ENCODE data around the gene HTRA2.
"Not testable (repeated sequence)": the region's sequence is repeated elsewhere in the genome, so short reads cannot be mapped to it uniquely, and the experiment has no call there.

The HTRA2 gene

DNA sequence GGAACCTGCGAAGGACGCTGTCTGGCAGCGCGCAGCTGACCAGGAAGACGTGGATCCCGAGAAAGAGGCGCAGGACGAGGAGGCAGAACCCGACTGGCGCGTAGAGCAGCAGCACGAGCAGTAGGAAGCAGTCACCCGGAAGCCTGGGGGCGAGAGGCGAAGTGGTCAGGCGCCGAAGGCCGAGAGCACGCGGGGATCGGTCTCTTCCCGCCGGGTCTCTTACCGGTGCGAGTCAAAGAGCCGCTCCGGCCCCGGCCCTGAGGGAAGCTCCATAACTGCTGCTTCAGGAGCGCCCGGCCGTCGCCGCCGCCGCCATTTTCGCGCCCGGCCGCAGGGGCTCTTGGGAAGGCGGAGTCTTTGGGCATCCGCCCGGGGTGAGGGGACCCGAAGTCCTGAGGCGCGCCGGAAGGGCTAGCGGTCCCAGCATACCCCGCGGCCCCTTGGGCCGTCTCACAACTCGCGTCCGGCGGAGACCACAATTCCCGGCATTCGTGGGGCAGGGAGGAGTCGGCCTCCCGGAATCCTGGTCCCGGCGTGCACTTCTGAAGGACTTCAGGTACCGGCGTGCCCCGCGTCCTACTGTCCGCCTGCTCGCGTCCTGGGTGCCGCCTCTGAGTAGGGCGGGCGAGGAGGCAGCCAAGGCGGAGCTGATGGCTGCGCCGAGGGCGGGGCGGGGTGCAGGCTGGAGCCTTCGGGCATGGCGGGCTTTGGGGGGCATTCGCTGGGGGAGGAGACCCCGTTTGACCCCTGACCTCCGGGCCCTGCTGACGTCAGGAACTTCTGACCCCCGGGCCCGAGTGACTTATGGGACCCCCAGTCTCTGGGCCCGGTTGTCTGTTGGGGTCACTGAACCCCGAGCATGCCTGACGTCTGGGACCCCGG, at the start of gene HTRA2, which contains the start of gene AUP1:
TSS of gene HTRA2 (plus strand) at position 577 of the 882 bp plus-strand sequence. CDS start at position 651, 74 bp downstream.
TSS of gene AUP1 (minus strand) at position 350 of the 882 bp plus-strand sequence. CDS start at position 273, 77 bp downstream.
- Histone ChIP-seq H3K9me3 (ENCODE audit: control insufficient read depth, insufficient read depth, low read length) (no peaks in the 10 kb centered on the region), H3K36me3 (ENCODE audit: control insufficient read depth, insufficient read depth, low read length) (peaks cover 52% of the 10 kb centered on the region), H3K27ac (ENCODE audit: low read depth, low read length) (peak within 1 kb of the TSS; percentile 86), H3K9ac (ENCODE audit: low read depth, low read length) (peak within 1 kb of the TSS; percentile 96), H3K4me3 (ENCODE audit: low read depth, low read length) (peak within 1 kb of the TSS; percentile 97), H3K27me3 (ENCODE audit: control insufficient read depth, insufficient read depth, low read length) (no peaks in the 10 kb centered on the region), H3K4me1 (ENCODE audit: control insufficient read depth, insufficient read depth, low read length) (peaks cover 7% of the 10 kb centered on the region)

DNA sequence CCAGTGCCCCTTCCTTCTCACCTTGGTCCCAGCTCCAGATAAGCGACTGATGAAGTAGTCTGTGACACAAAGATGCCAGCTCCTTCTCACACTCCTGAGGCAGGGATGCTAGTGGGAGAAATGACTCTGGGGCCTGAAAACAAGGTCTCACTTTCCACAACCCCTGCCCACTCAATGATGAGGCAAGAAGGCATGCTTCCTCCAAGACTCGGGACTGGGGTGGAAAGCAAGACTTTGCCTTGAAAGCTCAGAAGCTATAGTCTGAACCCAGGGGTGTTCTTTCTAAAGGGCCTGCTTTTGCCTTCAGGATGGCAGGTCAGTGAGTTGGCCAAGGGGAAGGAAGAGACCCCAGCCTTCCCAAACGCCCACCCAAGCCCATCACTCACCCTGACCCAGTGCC, 48.3 kb upstream of the HTRA2 start:
- H3K9me3 ChIP-seq (ENCODE audit: control insufficient read depth, insufficient read depth, low read length) = no peaks in the 10 kb centered on the region
- no peak overlapping the region for H3K9ac ChIP-seq (ENCODE audit: low read depth, low read length)
- peaks cover 6% of the 10 kb centered on the region for H3K4me1 ChIP-seq (ENCODE audit: control insufficient read depth, insufficient read depth, low read length)
- peaks cover 36% of the 10 kb centered on the region for H3K36me3 ChIP-seq (ENCODE audit: control insufficient read depth, insufficient read depth, low read length)
- no peak overlapping the region for H3K27ac ChIP-seq (ENCODE audit: low read depth, low read length)
- no peaks in the 10 kb centered on the region for H3K27me3 ChIP-seq (ENCODE audit: control insufficient read depth, insufficient read depth, low read length)
- H3K4me3 ChIP-seq (ENCODE audit: low read depth, low read length) = peak overlapping the region; percentile 78

DNA sequence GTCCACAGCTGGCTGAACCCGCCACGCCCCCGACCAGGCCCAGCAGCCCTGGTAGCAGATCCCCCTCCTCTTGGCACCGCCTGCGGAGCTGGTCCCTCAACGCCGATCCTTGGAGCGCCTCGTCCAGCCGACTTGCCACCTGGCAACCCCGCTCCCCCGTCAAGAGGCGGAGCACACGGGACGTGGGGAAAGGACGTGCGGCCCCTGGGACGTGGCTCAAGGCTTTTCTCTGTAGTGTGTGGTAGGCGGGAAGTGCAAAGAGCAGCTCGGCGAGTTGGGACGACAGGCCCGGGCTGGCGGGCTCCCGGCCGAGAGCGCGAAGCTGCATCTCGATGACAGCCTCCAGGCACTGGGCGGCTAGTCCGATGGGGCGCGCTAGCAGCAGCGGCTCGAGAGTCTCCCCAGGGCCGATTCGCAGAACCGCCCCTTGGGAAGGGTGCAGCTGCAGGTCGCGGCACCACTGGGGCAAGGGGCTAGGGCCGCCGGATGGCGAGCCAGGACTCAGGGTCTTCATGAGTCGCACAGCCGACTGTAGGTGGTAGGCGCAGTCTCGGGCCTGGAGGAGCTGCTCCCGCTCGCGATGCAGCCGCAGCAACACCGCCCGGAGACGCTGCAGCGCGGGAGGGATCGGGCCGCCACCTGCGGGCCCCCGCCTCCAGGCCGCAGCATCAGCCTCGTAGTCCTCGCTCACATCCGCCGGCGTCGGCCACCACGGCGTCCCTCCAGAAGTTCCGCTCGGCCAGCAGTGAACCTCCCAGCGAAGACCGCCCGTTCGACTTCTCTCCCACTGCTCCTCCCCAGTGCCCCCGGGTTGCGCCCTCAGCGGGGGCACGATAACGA, 47.6 kb upstream of the HTRA2 start:
- Histone ChIP-seq H3K9me3 (ENCODE audit: control insufficient read depth, insufficient read depth, low read length) (no peaks in the 10 kb centered on the region), H3K36me3 (ENCODE audit: control insufficient read depth, insufficient read depth, low read length) (peaks cover 34% of the 10 kb centered on the region), H3K27ac (ENCODE audit: low read depth, low read length) (peak overlapping the region; percentile 90), H3K4me1 (ENCODE audit: control insufficient read depth, insufficient read depth, low read length) (peaks cover 6% of the 10 kb centered on the region), H3K4me3 (ENCODE audit: low read depth, low read length) (peak overlapping the region; percentile 78), H3K27me3 (ENCODE audit: control insufficient read depth, insufficient read depth, low read length) (no peaks in the 10 kb centered on the region), H3K9ac (ENCODE audit: low read depth, low read length) (peak overlapping the region; percentile 76)

DNA sequence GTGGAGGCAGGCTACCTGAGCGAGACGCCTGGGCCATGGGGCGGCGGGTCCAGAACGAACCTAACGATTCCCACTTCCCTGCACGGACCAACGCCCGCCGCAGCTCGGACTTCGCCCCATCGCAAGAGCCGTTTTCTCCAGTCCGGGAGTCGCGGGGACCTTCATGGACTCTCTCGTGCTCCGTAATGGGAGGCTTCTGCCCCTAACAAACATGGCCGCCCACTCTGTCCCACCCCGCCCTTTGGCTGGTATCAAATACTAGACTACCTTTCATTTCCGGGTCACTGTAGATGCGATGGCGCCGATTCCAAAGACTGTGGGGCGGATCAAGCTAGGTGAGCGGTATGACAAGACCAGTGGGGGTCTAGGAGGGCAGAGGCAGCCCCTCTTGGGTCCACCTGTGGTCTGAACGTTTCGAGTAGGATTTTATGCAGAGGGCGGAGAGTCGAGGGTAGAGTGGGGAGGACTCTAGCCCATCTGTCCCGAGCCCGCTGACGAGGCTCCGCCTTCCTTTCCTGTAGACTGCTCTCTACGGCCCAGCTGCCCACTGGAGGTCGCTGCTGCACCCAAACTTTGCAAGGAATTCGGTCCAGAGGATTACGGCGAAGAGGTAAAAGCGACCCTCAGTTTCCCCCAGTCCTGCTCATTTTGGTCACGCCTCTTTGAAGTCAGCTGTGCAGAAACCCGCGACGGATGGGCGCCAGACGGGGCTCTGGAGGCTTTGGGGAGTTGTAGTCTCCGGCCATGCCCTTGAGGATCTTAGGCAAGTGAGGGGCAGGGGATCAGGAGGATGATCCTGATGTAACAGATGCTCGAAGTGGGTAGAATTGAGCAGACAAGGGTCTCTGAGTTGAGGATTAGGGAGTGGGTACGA, 46.7 kb upstream of the HTRA2 start, which contains the start of the genes CCDC142 and TTC31:
TSS of gene CCDC142 (minus strand) at position 198 of the 874 bp plus-strand sequence. CDS start at position 37, 161 bp downstream.
TSS of gene TTC31 (plus strand) at position 281 of the 874 bp plus-strand sequence. CDS start at position 296, 15 bp downstream.
- Histone ChIP-seq H3K27me3 (ENCODE audit: control insufficient read depth, insufficient read depth, low read length) (no peaks in the 10 kb centered on the region), H3K36me3 (ENCODE audit: control insufficient read depth, insufficient read depth, low read length) (peaks cover 29% of the 10 kb centered on the region), H3K4me1 (ENCODE audit: control insufficient read depth, insufficient read depth, low read length) (peaks cover 6% of the 10 kb centered on the region), H3K9me3 (ENCODE audit: control insufficient read depth, insufficient read depth, low read length) (no peaks in the 10 kb centered on the region), H3K4me3 (ENCODE audit: low read depth, low read length) (peak within 1 kb of the TSS; percentile 78), H3K27ac (ENCODE audit: low read depth, low read length) (peak within 1 kb of the TSS; percentile 90), H3K9ac (ENCODE audit: low read depth, low read length) (peak within 1 kb of the TSS; percentile 76)

DNA sequence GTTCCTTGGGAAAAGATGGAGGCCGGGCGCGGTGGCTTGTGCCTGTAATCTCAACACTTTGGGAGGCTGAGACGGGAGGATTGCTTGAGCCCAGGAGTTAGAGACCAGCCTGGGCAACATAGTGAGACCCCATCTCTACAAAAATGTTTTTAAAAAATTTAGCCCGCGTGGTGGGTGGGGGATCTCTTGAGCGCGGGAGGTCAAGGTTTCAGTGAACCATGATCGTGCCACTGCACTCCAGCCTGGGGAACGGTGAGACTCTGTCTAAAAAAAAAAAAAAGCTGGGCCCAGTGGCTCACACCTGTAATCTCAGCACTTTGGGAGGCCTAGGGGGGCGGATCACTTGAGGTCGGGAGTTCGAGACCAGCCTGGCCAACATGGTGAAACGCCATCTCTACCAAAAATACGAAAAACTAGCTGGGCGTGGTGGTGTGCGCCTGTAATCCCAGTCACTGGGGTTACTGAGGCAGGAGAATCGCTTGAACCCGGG, 46.0 kb upstream of the HTRA2 start:
- H3K27ac ChIP-seq (ENCODE audit: low read depth, low read length) = not testable (repeated sequence)
- H3K36me3 ChIP-seq (ENCODE audit: control insufficient read depth, insufficient read depth, low read length) = peaks cover 29% of the 10 kb centered on the region

DNA sequence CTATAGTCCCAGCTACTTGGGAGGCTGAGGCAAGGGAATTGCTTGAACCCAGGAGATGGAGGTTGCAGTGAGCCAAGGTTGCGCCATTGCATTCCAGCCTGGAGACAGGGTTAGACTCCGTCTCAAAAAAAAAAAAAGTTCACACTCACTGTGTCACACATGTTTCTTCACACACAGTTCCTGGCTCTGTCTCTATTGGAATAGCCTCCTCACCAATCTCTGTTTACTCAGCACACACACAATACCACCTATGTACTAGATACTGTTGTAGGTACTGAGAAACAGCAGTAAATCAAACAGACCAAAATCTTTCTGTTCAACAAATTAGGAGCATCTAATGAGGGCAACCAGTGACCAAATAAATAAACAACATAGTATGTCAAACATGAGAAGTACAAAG, 43.6 kb upstream of the HTRA2 start:
- Histone ChIP-seq H3K4me1 (ENCODE audit: control insufficient read depth, insufficient read depth, low read length) (peaks cover 5% of the 10 kb centered on the region), H3K36me3 (ENCODE audit: control insufficient read depth, insufficient read depth, low read length) (peaks cover 21% of the 10 kb centered on the region), H3K9ac (ENCODE audit: low read depth, low read length) (no peak overlapping the region), H3K27ac (ENCODE audit: low read depth, low read length) (no peak overlapping the region), H3K27me3 (ENCODE audit: control insufficient read depth, insufficient read depth, low read length) (no peaks in the 10 kb centered on the region), H3K9me3 (ENCODE audit: control insufficient read depth, insufficient read depth, low read length) (no peaks in the 10 kb centered on the region), H3K4me3 (ENCODE audit: low read depth, low read length) (no peak overlapping the region)

More for the DNA sequence above, 46.0 kb upstream of the HTRA2 start:
- not testable (repeated sequence) for H3K9ac ChIP-seq (ENCODE audit: low read depth, low read length); H3K4me1 ChIP-seq (ENCODE audit: control insufficient read depth, insufficient read depth, low read length); H3K27me3 ChIP-seq (ENCODE audit: control insufficient read depth, insufficient read depth, low read length); H3K9me3 ChIP-seq (ENCODE audit: control insufficient read depth, insufficient read depth, low read length)
- H3K4me3 ChIP-seq (ENCODE audit: low read depth, low read length) = peak overlapping the region; percentile 78

DNA sequence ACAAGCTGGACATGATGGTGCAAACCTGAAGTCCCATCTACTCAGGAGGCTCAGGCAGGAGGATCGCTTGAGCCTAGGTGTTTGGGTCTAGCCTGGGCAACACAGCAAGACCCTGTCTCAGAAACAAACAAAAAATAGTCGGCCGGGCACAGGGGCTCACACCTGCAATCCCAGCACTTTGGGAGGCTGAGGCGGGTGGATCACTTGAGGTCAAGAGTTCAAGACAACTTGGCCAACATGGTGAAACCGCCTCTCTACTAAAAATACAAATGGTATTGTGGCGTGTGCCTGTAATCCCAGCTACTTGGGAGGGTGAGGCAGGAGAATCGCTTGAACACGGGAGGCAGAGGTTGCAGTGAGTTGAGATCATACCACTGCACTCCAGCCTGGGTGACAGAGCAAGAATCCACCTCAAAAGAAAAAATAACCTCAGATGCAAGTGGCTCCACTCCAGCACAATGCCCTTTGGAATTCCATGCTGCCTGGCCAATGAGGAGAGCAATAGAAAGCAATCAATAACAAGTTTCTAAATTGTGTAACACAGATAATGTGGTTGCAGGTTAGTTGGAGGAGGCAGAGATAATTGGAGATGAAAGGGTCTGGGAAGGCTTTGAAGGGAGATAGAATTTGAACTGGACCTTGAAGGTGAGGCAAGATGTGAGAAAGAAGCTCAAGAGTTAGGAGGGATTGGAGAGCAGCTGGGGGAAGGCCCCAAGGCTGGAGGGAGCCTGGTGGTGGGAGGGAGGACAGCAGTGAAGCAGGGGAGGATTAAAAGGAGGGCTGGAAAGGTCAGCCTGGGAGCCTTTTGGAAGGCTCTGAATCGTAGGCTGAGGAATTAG, 40.9 kb upstream of the HTRA2 start:
- Histone ChIP-seq H3K4me3 (ENCODE audit: low read depth, low read length) (no peak overlapping the region), H3K9ac (ENCODE audit: low read depth, low read length) (no peak overlapping the region), H3K36me3 (ENCODE audit: control insufficient read depth, insufficient read depth, low read length) (peaks cover 44% of the 10 kb centered on the region), H3K9me3 (ENCODE audit: control insufficient read depth, insufficient read depth, low read length) (no peaks in the 10 kb centered on the region), H3K4me1 (ENCODE audit: control insufficient read depth, insufficient read depth, low read length) (no peaks in the 10 kb centered on the region), H3K27me3 (ENCODE audit: control insufficient read depth, insufficient read depth, low read length) (no peaks in the 10 kb centered on the region), H3K27ac (ENCODE audit: low read depth, low read length) (no peak overlapping the region)

DNA sequence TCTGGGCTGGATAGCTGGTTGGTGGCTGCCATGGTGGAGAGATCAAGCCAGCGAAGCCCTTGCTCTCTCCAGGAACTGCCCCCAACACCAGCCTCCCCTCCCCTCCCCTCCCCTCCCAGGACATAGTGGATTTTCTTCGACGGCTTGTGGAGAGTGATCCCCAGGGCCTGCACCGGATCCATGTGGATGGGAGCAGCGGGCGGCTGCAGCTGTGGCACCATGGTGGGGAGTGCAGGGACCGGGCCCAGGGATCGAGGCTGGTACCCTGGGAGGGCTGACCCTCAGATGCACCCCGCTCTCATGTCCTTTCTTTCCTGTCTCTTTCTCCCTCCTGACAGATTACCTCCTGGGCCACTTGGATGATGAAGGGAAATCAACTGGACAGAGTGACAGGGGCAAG, 39.8 kb upstream of the HTRA2 start:
- Histone ChIP-seq H3K9ac (ENCODE audit: low read depth, low read length) (no peak overlapping the region), H3K4me1 (ENCODE audit: control insufficient read depth, insufficient read depth, low read length) (no peaks in the 10 kb centered on the region), H3K4me3 (ENCODE audit: low read depth, low read length) (no peak overlapping the region), H3K36me3 (ENCODE audit: control insufficient read depth, insufficient read depth, low read length) (peaks cover 50% of the 10 kb centered on the region), H3K9me3 (ENCODE audit: control insufficient read depth, insufficient read depth, low read length) (no peaks in the 10 kb centered on the region), H3K27ac (ENCODE audit: low read depth, low read length) (no peak overlapping the region), H3K27me3 (ENCODE audit: control insufficient read depth, insufficient read depth, low read length) (no peaks in the 10 kb centered on the region)

DNA sequence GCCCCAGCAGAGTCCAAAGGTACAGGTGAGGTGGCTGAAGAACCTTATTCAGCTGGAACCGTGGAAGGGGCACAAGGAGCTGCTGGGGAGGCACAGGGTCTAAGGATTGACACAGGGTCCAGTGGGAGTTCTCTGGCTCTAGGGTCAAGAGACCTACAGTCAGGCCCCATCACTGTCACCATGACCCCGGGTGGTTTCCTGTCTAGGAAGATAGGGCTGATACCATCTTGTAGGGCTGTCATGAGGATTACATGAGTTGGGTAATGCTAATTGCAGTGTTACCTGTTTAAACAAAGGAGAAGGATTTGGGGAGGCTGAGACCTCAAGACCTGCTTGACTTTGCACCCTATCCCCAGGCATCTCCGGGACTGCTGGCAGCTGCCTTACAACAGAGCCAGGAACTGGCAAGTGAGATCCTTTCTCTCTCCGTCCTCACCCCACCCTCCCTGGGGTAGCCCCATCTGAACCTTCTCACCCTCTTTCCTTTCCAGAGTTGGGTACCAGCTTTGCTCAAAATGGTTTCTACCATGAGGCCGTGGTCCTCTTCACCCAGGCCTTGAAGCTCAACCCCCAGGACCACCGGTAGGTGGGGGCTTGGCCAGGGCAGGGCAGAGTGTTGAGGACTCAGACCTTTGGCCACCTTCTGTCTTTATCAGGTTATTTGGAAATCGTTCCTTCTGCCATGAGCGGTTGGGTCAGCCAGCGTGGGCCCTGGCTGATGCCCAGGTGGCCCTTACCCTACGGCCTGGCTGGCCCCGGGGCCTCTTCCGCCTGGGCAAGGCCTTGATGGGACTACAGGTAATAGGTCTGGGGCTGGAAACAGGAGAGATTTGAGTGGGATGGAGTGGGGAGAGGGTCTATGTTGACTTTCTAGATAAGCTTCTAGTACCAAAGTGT, 37.8 kb upstream of the HTRA2 start:
- H3K27ac ChIP-seq (ENCODE audit: low read depth, low read length) = no peak overlapping the region
- H3K9ac ChIP-seq (ENCODE audit: low read depth, low read length) = no peak overlapping the region
- H3K4me1 ChIP-seq (ENCODE audit: control insufficient read depth, insufficient read depth, low read length) = no peaks in the 10 kb centered on the region
- peaks cover 18% of the 10 kb centered on the region for H3K27me3 ChIP-seq (ENCODE audit: control insufficient read depth, insufficient read depth, low read length)
- H3K36me3 ChIP-seq (ENCODE audit: control insufficient read depth, insufficient read depth, low read length) = peaks cover 46% of the 10 kb centered on the region
- H3K9me3 ChIP-seq (ENCODE audit: control insufficient read depth, insufficient read depth, low read length) = no peaks in the 10 kb centered on the region
- no peak overlapping the region for H3K4me3 ChIP-seq (ENCODE audit: low read depth, low read length)

All from HUES48 (cell line).